Sigmoid colon (tissue), 7 donors: ENCODE measurements around the gene MXD3. TPM values are rescaled to one million over a fixed set of nuclear protein-coding genes. Genes with fewer than 3 reads are reported as not detected.

ENCODE experiments used
- DNase-seq: peaks from one replicate; pipeline ENCODE4 v3.0.0-alpha.2; 2019
- H3K27ac ChIP-seq, 4 donors: fragments of 200-600 bp; sonication (generic); one replicate each; pipeline ENCODE4 v1.5.1; 2016 to 2019; ENCODE audit warnings: mild to moderate bottlenecking in 1 of 4
- H3K27me3 ChIP-seq, 3 donors: fragments of 200-600 bp; sonication (generic); one replicate each; pipeline ENCODE4 v1.5.1; 2019; ENCODE audit warnings: mild to moderate bottlenecking in 1 of 3
- H3K36me3 ChIP-seq, 4 donors: fragments of 200-600 bp; sonication (generic); one replicate each; pipeline ENCODE4 v1.5.1; 2016 to 2019
- H3K4me1 ChIP-seq, 4 donors: fragments of 200-600 bp; sonication (generic); one replicate each; pipeline ENCODE4 v1.5.1; 2017 to 2019
- H3K4me3 ChIP-seq, 4 donors: fragments of 200-600 bp; sonication (generic); one replicate each; pipeline ENCODE4 v1.5.1; 2017 to 2019; ENCODE audit warnings: mild to moderate bottlenecking in 2 of 4, moderate library complexity in 1 of 4
- H3K9me3 ChIP-seq, 4 donors: fragments of 200-600 bp in 3 of 4; sonication (generic) in 3 of 4; one replicate each; pipeline versions ENCODE4 v1.5.1 to v1.6.1; 2013 to 2019
- EP300 ChIP-seq, 4 donors: sonication (generic); formaldehyde crosslinking; IDR thresholded peaks; one replicate each; pipeline ENCODE4 v1.6.1; 2017; ENCODE audit warnings: antibody characterized with exemption in 4 of 4
- POLR2A ChIP-seq, 2 donors: fragments of 450-650 bp; IDR thresholded peaks; one replicate each; pipeline ENCODE4 v1.6.1; 2016; ENCODE audit warnings: antibody characterized with exemption in 2 of 2, mild to moderate bottlenecking in 2 of 2, moderate library complexity in 2 of 2
- POLR2AphosphoS5 ChIP-seq, 4 donors: sonication (generic); formaldehyde crosslinking; IDR thresholded peaks; one replicate each; pipeline ENCODE4 v1.6.1; 2017; ENCODE audit warnings: antibody characterized with exemption in 4 of 4
- WGBS, 2 donors: extraction: QIAGEN DNeasy Blood & Tissue Kit; methylation state at CpG; one replicate each; pipeline ENCODE4 v1.1.7; 2013; 5-methylcytosine and 5-hydroxymethylcytosine counted together
- intact Hi-C: fragments of 100-400 bp; cut with DNase I; formaldehyde crosslinking; loops from one replicate; pipeline ENCODE4 v1.15.1; 2023
- polyA plus RNA-seq, 3 donors: library from polyadenylated mRNA; stranded (reverse); fragments of 200-250 nt; gene quantifications; one replicate each; pipeline ENCODE4 v1.2.3, GENCODE V29; 2013
- total RNA-seq, 4 donors: library from RNA; depleted of rRNA; stranded (reverse); fragments of >200 nt; gene quantifications; one replicate each; pipeline ENCODE4 v1.1.0, GENCODE V29; 2016
- TF ChIP-seq, protein P1 (sequence below), 4 experiments: fragments of 450-650 bp in 3 of 4; fragments of 200-600 bp in 1 of 4; IDR thresholded peaks; one replicate each; pipeline ENCODE4 v1.5.1; 2016 to 2019; ENCODE audit warnings: antibody characterized with exemption in 4 of 4, mild to moderate bottlenecking in 3 of 4, moderate library complexity in 2 of 4
- donor health status: healthy with polysubstance abuse.
- donor health status: Bipolar disorder and iron deficiency.
- donor health status: healthy.

Gene MXD3
- total and polyA plus RNA-seq, 7 donors = 2.1 to 23.8 (median 8.2) TPM

DNA sequence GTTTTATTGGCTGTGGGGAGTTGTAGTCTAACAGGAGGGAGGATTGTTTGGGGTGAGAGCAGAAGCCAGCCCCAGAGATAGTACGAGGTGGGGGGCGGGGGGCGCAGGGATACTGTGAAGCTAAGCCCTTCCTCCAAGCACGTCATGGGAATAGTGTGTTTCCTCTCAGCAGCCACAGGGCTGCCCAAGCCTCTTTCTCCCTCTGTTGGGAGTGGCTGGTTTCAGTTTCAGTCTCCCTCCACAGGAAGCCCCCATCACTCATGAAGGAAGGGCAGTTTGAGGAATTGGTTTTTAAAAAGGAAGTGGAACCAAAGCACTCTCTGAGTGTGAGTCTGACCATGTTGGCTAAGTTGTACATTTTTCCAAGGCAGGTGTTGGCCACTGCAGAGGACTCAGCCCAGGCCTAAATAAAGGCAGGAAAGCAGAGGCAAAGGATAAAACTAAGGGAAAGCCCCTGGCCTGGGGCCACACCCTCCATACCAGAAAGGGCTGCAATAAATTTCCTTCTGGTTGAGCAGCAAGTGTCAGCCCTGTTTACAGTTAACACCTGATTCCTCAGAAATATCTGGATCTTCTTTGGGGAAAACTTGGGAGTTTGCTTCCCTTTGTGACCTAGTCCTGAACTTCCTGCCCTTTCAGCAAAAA, 11.3 kb downstream of the MXD3 start:
- TF ChIP-seq EP300 (IDR thresholded peaks at IDR 0.05) (no peak), POLR2A (IDR thresholded peaks at IDR 0.05) (no peak), POLR2AphosphoS5 (IDR thresholded peaks at IDR 0.05) (peak in 2 of 4 donors; percentile 24 to 58)
- TF ChIP-seq, protein P1, sequence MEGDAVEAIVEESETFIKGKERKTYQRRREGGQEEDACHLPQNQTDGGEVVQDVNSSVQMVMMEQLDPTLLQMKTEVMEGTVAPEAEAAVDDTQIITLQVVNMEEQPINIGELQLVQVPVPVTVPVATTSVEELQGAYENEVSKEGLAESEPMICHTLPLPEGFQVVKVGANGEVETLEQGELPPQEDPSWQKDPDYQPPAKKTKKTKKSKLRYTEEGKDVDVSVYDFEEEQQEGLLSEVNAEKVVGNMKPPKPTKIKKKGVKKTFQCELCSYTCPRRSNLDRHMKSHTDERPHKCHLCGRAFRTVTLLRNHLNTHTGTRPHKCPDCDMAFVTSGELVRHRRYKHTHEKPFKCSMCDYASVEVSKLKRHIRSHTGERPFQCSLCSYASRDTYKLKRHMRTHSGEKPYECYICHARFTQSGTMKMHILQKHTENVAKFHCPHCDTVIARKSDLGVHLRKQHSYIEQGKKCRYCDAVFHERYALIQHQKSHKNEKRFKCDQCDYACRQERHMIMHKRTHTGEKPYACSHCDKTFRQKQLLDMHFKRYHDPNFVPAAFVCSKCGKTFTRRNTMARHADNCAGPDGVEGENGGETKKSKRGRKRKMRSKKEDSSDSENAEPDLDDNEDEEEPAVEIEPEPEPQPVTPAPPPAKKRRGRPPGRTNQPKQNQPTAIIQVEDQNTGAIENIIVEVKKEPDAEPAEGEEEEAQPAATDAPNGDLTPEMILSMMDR (IDR thresholded peaks at IDR 0.05) = no peak
- no peaks in the 10 kb centered on the region for H3K27me3 ChIP-seq
- peak; percentile 76 for DNase-seq
- peaks cover 0 to 56% (median 45%) of the 10 kb centered on the region in 4 donors for H3K4me1 ChIP-seq
- intact Hi-C loops = no loop called here
- H3K4me3 ChIP-seq = no peak overlapping the region
- peak overlapping the region; percentile 46 to 71 (median 57) for H3K27ac ChIP-seq
- peaks cover 3 to 28% (median 9%) of the 10 kb centered on the region in 4 donors for H3K36me3 ChIP-seq
- H3K9me3 ChIP-seq = no peaks in the 10 kb centered on the region
- 1 to 3% methylated on average over 4 of the region's 4 CpGs for WGBS, 2 donors

DNA sequence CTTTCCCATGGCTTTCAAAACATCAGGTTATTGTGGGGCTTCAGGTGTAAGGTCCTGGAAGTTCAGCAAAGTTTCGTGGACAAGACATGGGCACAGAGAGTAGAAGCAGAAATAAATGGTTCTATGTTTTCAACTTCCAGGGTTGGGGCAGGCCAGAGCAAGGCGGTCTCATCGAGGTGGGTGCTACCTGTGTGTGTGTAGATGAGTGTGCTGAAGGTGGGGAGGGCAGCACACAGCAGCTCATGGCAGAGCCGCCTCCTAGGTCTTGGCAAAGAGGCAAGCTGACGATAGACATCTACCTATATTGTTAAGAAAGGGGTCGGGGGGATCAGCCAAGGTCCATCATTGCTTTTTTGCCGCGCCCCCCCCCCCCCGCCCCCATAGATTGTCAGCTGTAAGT, 12.0 kb downstream of the MXD3 start:
- TF ChIP-seq EP300 (IDR thresholded peaks at IDR 0.05) (no peak), POLR2AphosphoS5 (IDR thresholded peaks at IDR 0.05) (no peak), POLR2A (IDR thresholded peaks at IDR 0.05) (no peak)
- TF ChIP-seq, protein P1 (IDR thresholded peaks at IDR 0.05) = no peak
- H3K4me3 ChIP-seq = no peak overlapping the region
- no peak for DNase-seq
- H3K9me3 ChIP-seq = no peaks in the 10 kb centered on the region
- intact Hi-C loops = no loop called here
- 27 to 56% methylated on average over 9 of the region's 9 CpGs for WGBS, 2 donors
- H3K27me3 ChIP-seq = no peaks in the 10 kb centered on the region
- H3K36me3 ChIP-seq = peaks cover 9 to 31% (median 15%) of the 10 kb centered on the region in 4 donors
- peaks cover 0 to 49% (median 39%) of the 10 kb centered on the region in 4 donors for H3K4me1 ChIP-seq
- peak overlapping the region; percentile 46 to 71 (median 57) for H3K27ac ChIP-seq

DNA sequence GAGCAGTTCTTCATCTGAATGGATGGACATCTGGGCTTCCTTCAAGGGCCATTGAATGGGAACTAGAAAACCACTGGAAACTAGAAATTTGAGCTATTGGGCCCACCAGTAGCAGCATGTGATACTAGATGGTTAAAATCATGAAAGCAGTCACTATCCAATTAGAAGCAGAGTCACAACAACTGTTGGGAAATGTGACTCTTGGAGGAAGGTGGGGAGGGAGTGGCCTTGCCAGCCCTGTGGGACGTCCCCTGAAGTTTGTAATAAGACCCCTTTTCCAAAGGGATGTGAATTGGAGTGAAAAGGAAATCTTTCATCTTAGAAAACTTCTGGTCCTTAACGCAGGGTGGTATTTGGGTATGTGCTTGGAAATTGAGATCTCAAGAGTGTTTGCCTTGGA, 13.8 kb downstream of the MXD3 start:
- intact Hi-C loops = no loop called here
- WGBS, 2 donors = 88 to 94% methylated on average over 2 of the region's 2 CpGs
- Histone ChIP-seq H3K36me3 (peaks cover 22 to 49% (median 32%) of the 10 kb centered on the region in 4 donors), H3K27ac (no peak overlapping the region), H3K27me3 (no peaks in the 10 kb centered on the region), H3K4me1 (peaks cover 0 to 39% (median 31%) of the 10 kb centered on the region in 4 donors), H3K4me3 (no peak overlapping the region), H3K9me3 (no peaks in the 10 kb centered on the region)
- no peak for TF ChIP-seq POLR2AphosphoS5 (IDR thresholded peaks at IDR 0.05)
- TF ChIP-seq, protein P1 (IDR thresholded peaks at IDR 0.05) = no peak
- no peak for TF ChIP-seq EP300 (IDR thresholded peaks at IDR 0.05)
- TF ChIP-seq POLR2A (IDR thresholded peaks at IDR 0.05) = no peak
- DNase-seq = no peak

DNA sequence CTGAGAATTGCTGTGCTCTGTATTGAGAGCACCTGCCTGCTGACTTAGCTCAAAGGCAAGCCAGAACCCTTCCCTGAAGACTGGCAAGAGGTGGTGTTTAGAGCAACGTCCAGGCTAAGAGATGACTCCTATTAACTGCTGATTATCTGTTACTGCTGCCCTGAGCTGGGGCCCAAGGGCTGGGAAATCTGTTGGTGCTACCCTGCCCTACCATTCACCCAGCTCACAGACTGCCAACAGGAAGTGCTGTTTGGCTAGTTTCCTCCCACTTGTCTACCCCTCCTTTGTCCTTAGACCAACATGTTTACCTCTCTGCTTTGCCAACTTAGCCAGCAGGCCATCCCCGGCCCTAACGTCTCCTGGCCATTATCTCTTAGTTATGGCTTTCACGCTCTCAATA, 15.1 kb downstream of the MXD3 start:
- TF ChIP-seq POLR2A (IDR thresholded peaks at IDR 0.05) (no peak), POLR2AphosphoS5 (IDR thresholded peaks at IDR 0.05) (no peak)
- TF ChIP-seq, protein P1 (IDR thresholded peaks at IDR 0.05) = no peak
- peaks cover 0 to 25% (median 18%) of the 10 kb centered on the region in 4 donors for H3K4me1 ChIP-seq
- H3K27ac ChIP-seq = no peak overlapping the region
- no peaks in the 10 kb centered on the region for H3K27me3 ChIP-seq
- no peak for DNase-seq
- intact Hi-C loops = no loop called here
- 16 to 43% methylated on average over 4 of the region's 4 CpGs for WGBS, 2 donors
- peaks cover 28 to 60% (median 44%) of the 10 kb centered on the region in 4 donors for H3K36me3 ChIP-seq
- H3K4me3 ChIP-seq = no peak overlapping the region
- no peaks in the 10 kb centered on the region for H3K9me3 ChIP-seq
